Right lobe of liver (tissue), 4 donors: ENCODE results near the gene CD79B.

Experiments
- POLR2A ChIP-seq: fragments of 450-650 bp; IDR thresholded peaks from one replicate; pipeline ENCODE4 v1.6.1; 2017; ENCODE audit warnings: antibody characterized with exemption, mild to moderate bottlenecking
- TF ChIP-seq, protein P1 (sequence below), 4 donors: fragments of 200-600 bp in 3 of 4; fragments of 450-650 bp in 1 of 4; IDR thresholded peaks; one replicate each; pipeline versions ENCODE4 v1.5.1 to v1.8.0; 2016 to 2022; ENCODE audit warnings: antibody characterized with exemption in 4 of 4, mild to moderate bottlenecking in 2 of 4
- donor health status: DM: no; HTN: no; CAD: no.
- donor health status: DM: no; HTN: no; CAD: no.
- donor health status: DM: no; HTN: yes; CAD: no.

DNA sequence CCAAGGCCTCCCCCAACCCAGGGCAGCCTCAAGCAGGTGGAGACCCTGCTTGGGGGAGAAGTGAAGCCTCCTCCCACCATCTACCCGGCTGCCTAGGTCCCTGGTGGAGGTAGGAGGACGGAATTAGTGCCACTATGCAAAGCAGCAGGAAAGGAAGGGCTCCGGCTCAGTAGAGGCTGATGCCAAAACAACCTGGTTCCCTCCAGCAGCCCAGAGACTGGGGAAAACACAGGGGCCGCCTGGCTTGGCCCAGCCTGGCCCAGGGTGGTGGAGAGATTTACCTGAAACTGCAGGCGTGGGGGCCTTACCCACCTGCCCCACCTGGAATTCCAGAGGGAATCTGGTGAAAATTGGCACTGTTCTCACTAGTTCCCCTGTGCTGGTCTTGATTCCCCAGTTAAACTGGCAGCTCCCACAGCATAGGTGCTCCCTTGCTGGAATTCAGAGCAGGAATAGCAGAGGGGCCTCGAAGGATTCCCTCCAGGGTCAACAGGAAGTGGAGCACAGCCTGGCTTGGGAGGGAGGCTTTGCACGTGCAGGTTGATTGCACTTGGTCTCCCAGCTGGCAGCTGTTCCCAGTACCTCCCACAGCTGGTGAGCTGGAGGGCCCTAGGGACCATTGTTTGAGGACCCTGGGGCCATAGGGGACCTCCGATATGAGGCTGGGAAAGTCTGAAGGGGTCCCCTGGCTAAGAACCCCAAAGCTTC lies 4.5 kb downstream of the CD79B start:
- TF ChIP-seq, protein P1, sequence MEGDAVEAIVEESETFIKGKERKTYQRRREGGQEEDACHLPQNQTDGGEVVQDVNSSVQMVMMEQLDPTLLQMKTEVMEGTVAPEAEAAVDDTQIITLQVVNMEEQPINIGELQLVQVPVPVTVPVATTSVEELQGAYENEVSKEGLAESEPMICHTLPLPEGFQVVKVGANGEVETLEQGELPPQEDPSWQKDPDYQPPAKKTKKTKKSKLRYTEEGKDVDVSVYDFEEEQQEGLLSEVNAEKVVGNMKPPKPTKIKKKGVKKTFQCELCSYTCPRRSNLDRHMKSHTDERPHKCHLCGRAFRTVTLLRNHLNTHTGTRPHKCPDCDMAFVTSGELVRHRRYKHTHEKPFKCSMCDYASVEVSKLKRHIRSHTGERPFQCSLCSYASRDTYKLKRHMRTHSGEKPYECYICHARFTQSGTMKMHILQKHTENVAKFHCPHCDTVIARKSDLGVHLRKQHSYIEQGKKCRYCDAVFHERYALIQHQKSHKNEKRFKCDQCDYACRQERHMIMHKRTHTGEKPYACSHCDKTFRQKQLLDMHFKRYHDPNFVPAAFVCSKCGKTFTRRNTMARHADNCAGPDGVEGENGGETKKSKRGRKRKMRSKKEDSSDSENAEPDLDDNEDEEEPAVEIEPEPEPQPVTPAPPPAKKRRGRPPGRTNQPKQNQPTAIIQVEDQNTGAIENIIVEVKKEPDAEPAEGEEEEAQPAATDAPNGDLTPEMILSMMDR (IDR thresholded peaks at IDR 0.05): no peak
- TF ChIP-seq POLR2A: no peak
